ENCODE data around the gene GRAP2.

The GRAP2 gene

GRCh38 chr22:39996732-39997131, 95.8 kb downstream of the GRAP2 start:
- Histone ChIP-seq H3K27ac (replicated peaks) (no peak overlapping the region), H3K4me3 (replicated peaks; ENCODE audit: insufficient read depth, low read length) (no peak overlapping the region), H3K27me3 (ENCODE audit: insufficient read depth, poor library complexity, severe bottlenecking) (peaks cover 24% of the 10 kb centered on the region)
- no peak for TF ChIP-seq POLR2AphosphoS5 (IDR thresholded peaks at IDR 0.05; ENCODE audit: low read depth)
- no peak for TF ChIP-seq GABPA (IDR thresholded peaks at IDR 0.05; ENCODE audit: low read depth)
- no peak for TF ChIP-seq CTCF (IDR thresholded peaks at IDR 0.05; ENCODE audit: insufficient read depth, low read length)
- TF ChIP-seq SPI1 (IDR thresholded peaks at IDR 0.05; ENCODE audit: borderline replicate concordance, low read depth) = no peak
- no peak for TF ChIP-seq REST (IDR thresholded peaks at IDR 0.05; ENCODE audit: insufficient replicate concordance, low read depth)
- no peak for DNase-seq (ENCODE audit: low read depth in 1 of 2, low spot score in 1 of 2)

- TF ChIP-seq SPI1 (IDR thresholded peaks at IDR 0.05; ENCODE audit: borderline replicate concordance, low read depth) (no peak), CTCF (IDR thresholded peaks at IDR 0.05; ENCODE audit: insufficient read depth, low read length) (no peak), POLR2AphosphoS5 (IDR thresholded peaks at IDR 0.05; ENCODE audit: low read depth) (no peak), REST (IDR thresholded peaks at IDR 0.05; ENCODE audit: insufficient replicate concordance, low read depth) (no peak), GABPA (IDR thresholded peaks at IDR 0.05; ENCODE audit: low read depth) (no peak)
- no peak for DNase-seq (ENCODE audit: low read depth in 1 of 2, low spot score in 1 of 2)
- Histone ChIP-seq H3K27me3 (ENCODE audit: insufficient read depth, poor library complexity, severe bottlenecking) (peaks cover 23% of the 10 kb centered on the region), H3K4me3 (replicated peaks; ENCODE audit: insufficient read depth, low read length) (no peak overlapping the region), H3K27ac (replicated peaks) (no peak overlapping the region)
Measured at GRCh38 chr22:39997421-39997820, 96.5 kb downstream of the GRAP2 start.

- no peak for TF ChIP-seq REST (IDR thresholded peaks at IDR 0.05; ENCODE audit: insufficient replicate concordance, low read depth)
- TF ChIP-seq POLR2AphosphoS5 (IDR thresholded peaks at IDR 0.05; ENCODE audit: low read depth) = no peak
- TF ChIP-seq GABPA (IDR thresholded peaks at IDR 0.05; ENCODE audit: low read depth) = no peak
- TF ChIP-seq SPI1 (IDR thresholded peaks at IDR 0.05; ENCODE audit: borderline replicate concordance, low read depth) = no peak
- TF ChIP-seq CTCF (IDR thresholded peaks at IDR 0.05; ENCODE audit: insufficient read depth, low read length) = no peak
- no peak overlapping the region for H3K27ac ChIP-seq (replicated peaks)
- no peak for DNase-seq (ENCODE audit: low read depth in 1 of 2, low spot score in 1 of 2)
- no peak overlapping the region for H3K4me3 ChIP-seq (replicated peaks; ENCODE audit: insufficient read depth, low read length)
- peaks cover 19% of the 10 kb centered on the region for H3K27me3 ChIP-seq (ENCODE audit: insufficient read depth, poor library complexity, severe bottlenecking)
Measured at GRCh38 chr22:39997939-39998726, 97.2 kb downstream of the GRAP2 start.
